GM10266 (cell line): Measurements from ENCODE around the gene SPRR2A.

Experiments
- DNase-seq: peaks from one replicate; pipeline ENCODE4 v3.0.0; 2012; ENCODE audit errors: extremely low spot score
- TF ChIP-seq, protein P1 (sequence below): IDR thresholded peaks from 2 replicates; pipeline ENCODE4 v1.5.1; 2012; ENCODE audit warnings: mild to moderate bottlenecking, low read depth; ENCODE audit not compliant: control insufficient read depth, insufficient read depth; ENCODE audit errors: missing control alignments

SPRR2A gene

GRCh38 chr1:153057375-153057774, at the start of gene SPRR2A:
Gene SPRR2A (minus strand): TSS chr1:153057512. CDS start chr1:153056735, 777 bp downstream.
- TF ChIP-seq, protein P1, sequence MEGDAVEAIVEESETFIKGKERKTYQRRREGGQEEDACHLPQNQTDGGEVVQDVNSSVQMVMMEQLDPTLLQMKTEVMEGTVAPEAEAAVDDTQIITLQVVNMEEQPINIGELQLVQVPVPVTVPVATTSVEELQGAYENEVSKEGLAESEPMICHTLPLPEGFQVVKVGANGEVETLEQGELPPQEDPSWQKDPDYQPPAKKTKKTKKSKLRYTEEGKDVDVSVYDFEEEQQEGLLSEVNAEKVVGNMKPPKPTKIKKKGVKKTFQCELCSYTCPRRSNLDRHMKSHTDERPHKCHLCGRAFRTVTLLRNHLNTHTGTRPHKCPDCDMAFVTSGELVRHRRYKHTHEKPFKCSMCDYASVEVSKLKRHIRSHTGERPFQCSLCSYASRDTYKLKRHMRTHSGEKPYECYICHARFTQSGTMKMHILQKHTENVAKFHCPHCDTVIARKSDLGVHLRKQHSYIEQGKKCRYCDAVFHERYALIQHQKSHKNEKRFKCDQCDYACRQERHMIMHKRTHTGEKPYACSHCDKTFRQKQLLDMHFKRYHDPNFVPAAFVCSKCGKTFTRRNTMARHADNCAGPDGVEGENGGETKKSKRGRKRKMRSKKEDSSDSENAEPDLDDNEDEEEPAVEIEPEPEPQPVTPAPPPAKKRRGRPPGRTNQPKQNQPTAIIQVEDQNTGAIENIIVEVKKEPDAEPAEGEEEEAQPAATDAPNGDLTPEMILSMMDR: no peak
- no peak for DNase-seq

DNA sequence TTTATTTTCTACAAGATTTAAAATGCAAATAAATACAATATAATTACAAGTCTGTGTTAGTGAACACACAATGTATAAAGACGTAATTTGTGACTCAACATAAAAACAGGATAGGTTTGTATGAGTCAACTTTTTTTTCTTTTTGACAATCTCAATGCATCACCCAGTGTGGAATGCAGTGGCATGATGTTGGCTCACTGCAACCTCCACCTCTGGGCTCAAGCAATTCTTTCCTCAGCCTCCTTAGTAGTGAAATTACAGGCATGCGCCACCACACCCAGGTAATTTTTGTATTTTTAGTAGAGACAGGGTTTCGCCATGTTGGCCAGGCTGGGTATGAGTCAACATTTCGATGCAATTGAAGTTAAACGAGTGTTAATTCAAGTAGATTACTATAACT, 42.9 kb upstream of the SPRR2A start:
- TF ChIP-seq, protein P1: no peak
- no peak for DNase-seq

DNA sequence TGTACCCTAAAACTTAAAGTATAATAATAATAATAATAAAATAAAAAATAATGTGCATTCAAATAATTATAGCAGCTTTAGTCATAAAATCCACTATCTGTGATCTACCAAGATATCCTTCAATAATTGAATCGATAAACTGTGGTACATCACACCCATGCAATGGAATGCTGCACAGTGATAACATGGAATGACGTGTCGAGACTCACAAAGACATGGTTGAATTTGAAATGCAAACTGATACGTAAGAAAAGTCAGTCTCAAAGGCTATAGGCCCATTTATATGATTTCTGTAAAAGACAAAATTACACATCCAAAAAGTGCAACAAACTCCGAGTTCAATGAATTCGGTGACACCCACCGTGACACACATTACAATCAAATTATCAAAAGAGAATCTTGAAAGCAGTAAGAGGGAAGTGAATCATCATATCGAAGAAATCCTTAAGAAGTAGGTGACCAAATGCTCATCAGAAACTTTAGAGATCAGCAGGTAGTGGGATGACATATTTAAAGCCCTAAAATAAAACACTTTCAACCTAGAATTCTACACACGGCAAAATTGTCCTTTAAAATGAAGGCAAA, 42.2 kb upstream of the SPRR2A start:
- TF ChIP-seq, protein P1: no peak

GRCh38 chr1:153095764-153096163, 38.5 kb upstream of the SPRR2A start:
- TF ChIP-seq, protein P1: no peak
- DNase-seq: no peak

More for the DNA sequence above, 42.2 kb upstream of the SPRR2A start:
- no peak for DNase-seq

GRCh38 chr1:153094426-153094825, 37.1 kb upstream of the SPRR2A start, which contains the start of gene SPRR2E:
Gene SPRR2E (minus strand): TSS chr1:153094526. CDS start chr1:153093751, 775 bp downstream.
- DNase-seq: no peak

DNA sequence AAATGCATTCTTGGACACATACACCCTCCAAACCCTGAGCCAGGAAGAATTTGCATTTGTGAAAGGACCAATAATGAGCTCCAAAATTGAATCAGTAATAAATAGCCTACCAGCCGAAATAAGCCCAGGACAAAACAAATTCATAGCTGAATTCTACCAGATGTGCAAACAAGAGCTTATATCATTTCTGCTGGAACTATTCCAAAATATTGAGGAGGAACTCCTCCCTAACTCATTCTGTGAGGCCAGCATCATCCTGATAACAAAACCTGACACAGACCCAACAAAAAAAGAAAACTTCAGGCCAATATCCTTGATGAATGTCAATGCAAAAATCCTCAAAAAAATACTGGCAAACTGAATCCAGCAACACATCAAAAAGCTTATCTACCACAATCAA, 30.3 kb upstream of the SPRR2A start:
- no peak for DNase-seq
- TF ChIP-seq, protein P1: no peak

More at GRCh38 chr1:153094426-153094825, 37.1 kb upstream of the SPRR2A start, which contains the start of gene SPRR2E:
- TF ChIP-seq, protein P1: no peak

DNA sequence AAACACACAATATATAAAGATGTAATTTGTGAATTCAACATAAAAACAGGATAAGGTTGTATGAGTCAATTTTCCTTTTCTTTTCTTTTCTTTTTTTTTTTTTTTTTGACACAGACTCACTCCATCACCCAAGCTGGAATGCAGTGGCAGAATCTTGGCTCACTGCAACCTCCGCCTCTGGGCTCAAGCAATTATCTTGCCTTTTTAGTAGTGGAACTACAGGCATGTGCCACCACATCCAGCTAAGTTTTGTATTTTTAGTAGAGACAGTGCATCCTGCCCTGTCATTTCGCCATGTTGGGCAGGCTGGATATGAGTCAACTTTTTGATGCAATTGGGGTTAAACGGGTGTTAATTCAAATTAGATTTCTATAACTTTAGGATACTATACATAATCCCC, 24.4 kb upstream of the SPRR2A start:
- TF ChIP-seq, protein P1: no peak
- DNase-seq: no peak
